HG02763 (cell line): ENCODE data around the gene ZNF789.
"Not testable (repeated sequence)": the region's sequence is repeated elsewhere in the genome, so short reads cannot be mapped to it uniquely, and the experiment has no call there.

Source experiments
- ATAC-seq: cut with Tn5 transposase; IDR thresholded peaks from one replicate; pipeline ENCODE4 v1.9.1; 2021; ENCODE audit warnings: mild to moderate bottlenecking, moderate library complexity; ENCODE audit not compliant: unreplicated experiment

ZNF789 gene

DNA sequence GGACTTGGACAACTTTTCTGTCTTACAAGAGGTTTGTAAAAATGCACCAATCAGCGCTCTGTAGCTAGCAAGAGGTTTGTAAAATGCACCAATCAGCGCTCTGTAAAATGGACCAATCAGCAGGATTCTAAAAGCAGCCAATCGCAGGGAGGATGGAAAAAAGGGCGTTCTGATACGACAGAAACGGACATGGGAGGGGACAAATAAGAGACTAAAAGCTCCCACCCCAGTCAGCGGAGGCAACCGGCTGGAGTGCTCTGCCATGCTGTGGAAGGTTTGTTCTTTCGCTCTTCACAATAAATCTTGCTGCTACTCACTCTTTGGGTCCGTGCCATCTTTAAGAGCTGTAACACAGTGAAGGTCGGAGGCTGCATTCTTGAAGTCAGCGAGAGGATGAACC is 28.5 kb downstream of the ZNF789 start:
- ATAC-seq, result not testable (repeated sequence)

DNA sequence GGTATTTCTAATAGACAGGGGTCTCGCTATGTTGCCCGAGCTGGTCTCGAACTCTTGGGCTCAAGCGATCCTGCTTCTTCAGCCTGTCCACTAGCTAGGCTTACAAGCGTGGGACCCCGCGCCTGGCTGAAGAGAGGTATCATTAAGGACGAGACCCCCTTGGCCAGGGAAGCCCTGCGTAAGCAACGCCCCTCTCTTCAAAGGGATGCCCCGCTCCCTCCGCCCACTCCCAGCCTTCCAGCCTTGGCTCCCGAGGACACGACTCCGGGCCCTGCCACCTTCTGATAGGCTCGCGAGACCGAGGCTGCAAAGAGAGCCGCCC is 31.6 kb downstream of the ZNF789 start:
- ATAC-seq, result no peak

DNA sequence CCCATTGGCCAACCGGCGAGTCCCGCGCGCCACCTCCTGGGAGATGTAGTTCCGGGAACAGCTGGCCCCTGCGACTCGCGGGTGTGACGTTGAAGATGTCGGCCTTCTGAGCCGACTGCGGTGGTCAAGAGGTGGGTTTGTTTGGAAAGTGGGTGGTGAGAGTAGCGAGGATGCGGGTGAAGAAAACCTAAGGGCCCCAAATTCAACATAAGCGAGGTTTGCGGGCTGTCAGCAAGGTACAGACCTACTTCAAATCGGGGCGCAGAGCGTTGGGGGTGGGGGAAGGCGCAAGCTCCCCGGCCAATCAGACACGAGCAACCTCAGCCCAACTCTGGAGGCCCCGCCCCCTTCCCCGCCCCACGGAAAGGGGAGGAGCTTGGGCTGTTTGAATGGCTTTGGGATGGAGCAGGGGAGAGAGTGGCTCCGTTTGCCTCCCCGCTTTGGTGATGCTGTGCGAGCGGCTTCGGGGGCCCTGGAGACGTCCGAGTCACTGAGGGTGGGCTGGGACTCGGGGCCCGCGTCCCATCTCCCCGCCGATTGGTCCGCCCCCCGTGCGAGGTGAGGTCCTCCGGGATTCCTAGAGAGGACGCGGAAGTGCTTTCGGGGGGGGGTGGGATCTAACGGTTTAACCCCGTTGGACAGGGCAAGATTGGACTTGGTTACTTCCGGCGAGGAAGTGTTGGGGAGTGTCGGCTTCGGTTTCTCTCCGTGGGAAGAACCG is 32.1 kb downstream of the ZNF789 start, which contains the start of gene ZKSCAN5:
Gene ZKSCAN5, plus strand, starts transcription at position 60 of the 721 bp plus-strand sequence. CDS start 1,383 bp downstream, outside the sequence.
- peak; percentile 84 for ATAC-seq

DNA sequence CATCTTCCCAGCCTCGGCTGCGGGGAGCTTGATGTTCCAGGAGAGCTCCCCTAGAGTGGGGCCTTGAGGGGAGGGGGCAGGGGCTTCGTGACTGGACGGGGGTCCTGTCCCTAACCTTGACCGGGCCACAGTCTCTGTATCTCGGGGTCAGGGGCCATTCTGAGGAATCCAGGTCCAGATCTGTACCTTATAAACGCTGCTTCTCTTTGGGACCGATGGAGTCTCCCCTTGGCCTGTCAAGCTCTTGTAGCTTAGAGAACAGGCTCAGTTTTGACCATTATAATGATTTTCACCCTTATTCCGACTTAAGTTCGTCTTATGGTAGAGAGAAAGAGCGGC is 32.6 kb downstream of the ZNF789 start:
- ATAC-seq, result no peak

DNA sequence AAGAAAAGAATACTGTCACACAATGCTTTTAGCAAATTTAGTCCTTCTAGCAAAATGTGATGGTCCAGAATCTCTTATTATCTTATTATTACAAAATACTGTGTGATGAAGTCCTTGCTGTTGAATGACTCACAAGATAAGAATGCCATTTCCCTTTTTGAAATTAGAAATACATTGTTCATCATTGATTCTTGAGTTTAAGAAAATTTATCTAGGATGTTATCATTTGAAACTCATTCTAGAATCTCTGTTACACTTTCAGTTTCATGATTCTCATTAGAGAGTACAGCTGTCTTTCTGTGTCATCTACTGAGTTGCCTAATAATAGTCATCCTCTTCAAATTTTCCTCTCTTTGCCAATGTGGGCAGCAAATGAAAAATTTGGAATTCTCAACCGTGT is 41.4 kb downstream of the ZNF789 start:
- ATAC-seq, result no peak

DNA sequence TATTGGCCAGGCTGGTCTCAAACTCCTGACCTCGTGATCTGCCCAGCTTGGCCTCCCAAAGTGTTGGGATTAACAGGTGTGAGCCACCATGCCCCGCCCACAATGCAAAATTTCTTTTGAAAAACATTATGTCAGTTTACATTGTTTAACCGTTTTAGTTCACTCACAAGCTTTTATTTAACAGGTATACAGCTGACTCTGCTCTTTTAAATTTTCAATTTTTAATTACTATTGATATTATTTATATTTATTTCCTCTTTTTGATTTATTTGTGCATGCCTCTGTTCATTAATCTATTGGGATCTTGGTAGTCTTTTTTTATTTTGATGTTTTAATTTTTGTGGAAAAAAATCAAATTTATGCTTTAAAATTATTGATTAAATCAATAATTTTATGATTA is 48.7 kb downstream of the ZNF789 start:
- no peak for ATAC-seq

DNA sequence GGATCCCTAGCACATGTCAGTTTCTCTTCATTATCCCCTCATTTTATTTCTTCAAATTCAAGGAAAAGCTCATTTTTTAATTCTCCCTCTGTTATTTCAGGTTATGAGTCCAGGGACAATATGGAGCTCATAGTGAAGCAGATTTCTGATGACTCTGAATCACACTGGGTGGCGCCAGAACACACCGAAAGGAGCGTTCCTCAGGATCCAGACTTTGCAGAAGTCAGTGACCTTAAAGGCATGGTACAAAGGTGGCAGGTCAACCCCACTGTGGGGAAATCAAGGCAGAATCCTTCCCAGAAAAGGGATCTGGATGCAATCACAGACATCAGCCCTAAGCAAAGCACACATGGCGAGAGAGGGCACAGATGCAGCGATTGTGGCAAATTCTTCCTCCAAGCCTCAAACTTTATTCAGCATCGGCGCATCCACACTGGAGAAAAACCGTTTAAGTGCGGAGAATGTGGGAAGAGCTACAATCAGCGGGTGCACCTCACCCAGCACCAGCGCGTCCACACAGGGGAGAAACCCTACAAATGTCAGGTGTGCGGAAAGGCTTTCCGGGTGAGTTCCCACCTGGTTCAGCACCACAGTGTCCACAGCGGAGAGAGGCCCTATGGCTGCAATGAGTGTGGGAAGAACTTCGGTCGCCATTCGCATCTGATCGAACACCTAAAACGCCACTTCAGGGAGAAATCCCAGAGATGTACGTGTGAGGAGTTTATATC is 53.2 kb downstream of the ZNF789 start:
- ATAC-seq, result no peak

DNA sequence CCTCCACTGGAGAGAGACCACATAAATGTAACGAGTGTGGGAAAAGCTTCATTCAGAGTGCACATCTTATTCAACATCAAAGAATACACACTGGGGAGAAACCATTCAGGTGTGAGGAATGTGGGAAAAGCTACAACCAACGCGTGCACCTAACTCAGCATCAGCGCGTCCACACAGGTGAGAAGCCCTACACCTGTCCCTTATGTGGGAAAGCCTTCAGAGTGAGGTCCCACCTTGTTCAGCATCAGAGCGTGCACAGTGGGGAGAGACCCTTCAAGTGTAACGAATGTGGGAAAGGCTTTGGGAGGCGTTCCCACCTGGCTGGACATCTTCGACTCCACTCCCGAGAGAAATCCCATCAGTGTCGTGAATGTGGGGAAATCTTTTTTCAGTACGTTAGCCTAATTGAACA is 58.7 kb downstream of the ZNF789 start:
- ATAC-seq, result no peak

DNA sequence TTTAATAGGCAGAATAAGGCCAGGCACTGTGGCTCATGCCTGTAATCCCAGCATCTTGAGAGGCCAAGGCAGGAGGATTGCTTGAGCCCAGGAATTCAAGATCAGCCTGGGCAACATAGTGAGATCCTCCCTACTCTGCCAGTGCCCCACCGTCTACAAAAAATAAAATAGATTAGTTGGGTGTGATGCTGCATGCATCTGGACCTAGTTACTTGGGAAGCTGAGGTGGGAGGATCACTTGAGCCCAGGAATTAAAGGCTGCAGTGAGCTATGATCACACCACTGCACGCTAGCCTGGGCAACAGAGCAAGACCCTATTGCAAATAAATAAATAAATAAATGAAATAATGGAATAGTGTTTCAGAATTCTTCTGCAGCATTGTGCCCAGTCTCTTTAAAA is 63.0 kb downstream of the ZNF789 start:
- no peak for ATAC-seq
